Renal cortex interstitium (tissue), 11 donors: ENCODE measurements around the gene HYLS1. TPM values are rescaled to one million over a fixed set of nuclear protein-coding genes. Genes with fewer than 3 reads are reported as not detected.
"Not testable (repeated sequence)": the region's sequence is repeated elsewhere in the genome, so short reads cannot be mapped to it uniquely, and the experiment has no call there.

ENCODE experiments used
- DNase-seq, 11 donors: peaks; one replicate each; pipeline ENCODE4 v3.0.0-alpha.2; 2013; ENCODE audit warnings: low read depth in 9 of 11, low spot score in 4 of 11; ENCODE audit errors: extremely low read depth in 1 of 11
- polyA plus RNA-seq, 3 donors: library from polyadenylated mRNA; unstranded; fragments of 120-200 nt; gene quantifications; one replicate each; pipeline ENCODE4 v1.2.1, GENCODE V29; 2013; ENCODE audit not compliant: insufficient read length in 3 of 3

Gene HYLS1
- polyA plus RNA-seq, 3 donors = 10.8 to 12.6 (median 12.2) TPM

DNA sequence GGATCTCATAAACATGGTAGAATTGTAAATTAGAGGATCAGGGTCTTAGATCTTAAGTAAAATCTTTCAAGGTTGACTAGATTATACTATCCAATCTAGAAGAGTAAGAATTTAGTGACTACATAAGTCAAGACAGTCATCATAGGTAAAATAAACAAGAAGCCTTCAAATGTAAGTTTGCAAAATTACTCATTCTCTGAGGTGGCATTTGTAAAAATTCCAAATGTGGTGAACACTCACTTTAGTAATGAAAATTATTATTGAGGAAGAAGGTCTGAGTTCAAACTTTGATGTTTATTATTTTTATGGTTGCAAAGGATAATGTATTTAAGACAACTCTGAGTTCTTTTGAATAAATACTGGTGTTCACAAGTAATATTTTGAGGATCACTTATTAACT is 4.6 kb downstream of the HYLS1 start:
- DNase-seq = no peak

DNA sequence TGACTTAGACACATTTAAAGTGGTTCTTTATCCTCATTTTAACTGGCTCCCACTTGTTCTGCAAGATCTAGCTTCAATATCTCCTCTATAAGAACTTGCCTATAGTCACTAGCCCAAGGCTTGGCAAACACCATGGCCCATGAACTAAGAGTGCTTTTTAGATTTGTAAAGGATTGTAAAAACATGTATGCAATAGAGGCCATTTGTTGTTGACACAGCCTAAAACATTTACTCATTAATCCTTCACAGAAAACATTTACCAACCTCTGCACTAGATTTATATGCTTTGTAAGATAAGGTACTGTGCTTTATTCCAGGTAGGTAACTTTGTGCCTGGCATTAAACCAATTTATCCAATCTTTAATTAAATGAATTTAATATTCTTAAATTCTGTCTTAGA is 5.5 kb downstream of the HYLS1 start:
- DNase-seq = no peak

DNA sequence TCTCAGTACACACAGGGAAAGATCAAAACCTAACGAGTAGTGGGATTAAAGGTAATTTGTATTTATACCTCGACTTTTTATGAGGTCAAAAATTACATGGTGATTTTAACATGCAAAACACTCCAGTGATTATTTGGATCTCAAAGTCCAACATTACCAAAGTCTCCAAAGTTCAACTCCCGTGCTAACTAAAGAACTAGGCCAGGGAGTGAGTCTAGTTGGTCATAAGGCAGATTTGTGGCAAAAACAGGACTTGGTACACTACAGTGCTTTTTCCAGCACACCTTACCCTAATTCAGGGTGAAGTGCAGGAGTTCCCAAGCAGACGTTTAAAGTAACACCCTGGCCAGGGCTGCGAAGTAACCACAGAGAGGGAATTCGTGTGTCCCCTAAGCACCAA is 14.4 kb downstream of the HYLS1 start:
- no peak for DNase-seq

DNA sequence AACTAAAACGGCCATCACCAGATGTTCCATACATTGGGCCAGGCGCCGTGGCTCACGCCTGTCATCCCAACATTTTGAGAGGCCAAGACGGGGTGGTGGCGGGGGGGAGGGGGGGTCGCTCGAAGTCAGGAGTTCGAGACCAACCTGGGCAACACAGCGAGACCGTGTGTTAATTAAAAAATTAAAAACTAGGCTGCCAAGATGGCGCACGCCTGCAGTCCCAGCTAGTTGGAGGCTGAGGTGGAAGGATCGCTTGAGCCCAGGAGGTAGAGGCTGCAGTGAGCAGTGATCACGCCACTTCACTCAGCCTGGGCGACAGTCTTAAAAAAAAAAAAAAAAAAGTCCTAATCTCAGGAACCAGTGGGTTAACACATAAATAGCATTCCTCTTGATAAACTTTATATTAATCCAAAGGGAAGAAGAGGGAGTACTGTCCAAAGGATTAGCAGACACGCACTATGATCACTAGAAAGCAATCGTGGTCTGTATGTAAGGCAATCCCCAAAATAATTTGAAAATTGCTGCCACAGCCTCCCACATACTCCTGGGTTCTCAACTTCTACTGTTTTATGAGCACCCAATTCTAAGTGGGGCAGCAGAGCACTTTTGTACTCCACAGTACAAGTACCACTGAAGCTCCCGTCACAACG is 14.9 kb downstream of the HYLS1 start:
- peak in 1 of 11 donors; percentile 4 for DNase-seq

DNA sequence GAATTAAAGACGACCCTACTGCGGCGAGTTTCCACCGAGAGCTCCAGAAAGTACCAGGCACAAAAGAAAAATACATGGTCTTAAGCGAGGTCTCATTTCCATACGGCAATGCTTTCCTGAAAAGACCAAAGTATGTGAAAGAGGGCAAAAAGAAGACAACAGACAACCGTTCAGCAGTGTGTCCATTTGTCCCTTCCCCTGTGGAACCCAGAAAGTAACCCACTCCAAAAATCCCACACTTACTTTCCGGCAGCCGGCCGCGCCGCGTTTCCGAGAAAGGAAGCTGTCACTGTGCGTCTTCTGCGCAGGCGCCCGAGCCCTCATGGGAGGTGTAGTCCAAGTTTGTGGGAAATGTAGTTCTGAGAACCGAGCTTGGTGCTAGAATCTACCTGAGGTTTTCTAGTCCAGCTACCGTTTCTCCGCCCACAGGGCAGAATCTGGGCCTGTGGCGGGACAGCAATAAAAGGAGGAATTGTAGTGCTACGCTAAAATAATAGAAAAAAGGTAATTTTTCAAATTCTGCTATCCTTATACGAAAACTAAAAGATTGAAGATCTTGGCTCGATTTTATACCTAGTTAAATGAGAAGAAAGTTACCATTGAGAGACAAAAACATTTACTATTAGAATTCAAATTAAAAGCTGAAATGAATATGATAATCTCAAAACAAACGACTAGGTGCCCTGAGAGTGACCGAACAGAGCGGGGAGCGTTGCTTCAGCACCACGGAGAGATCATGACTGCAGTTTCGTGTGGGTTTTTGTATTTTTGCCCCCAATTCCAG is 15.7 kb downstream of the HYLS1 start, which contains the start of gene PUS3:
TSS of gene PUS3 (minus strand) at position 280 of the 784 bp plus-strand sequence. CDS start 6,922 bp downstream, outside the sequence.
- peak in 9 of 11 donors; percentile 74 to 91 (median 84) for DNase-seq

DNA sequence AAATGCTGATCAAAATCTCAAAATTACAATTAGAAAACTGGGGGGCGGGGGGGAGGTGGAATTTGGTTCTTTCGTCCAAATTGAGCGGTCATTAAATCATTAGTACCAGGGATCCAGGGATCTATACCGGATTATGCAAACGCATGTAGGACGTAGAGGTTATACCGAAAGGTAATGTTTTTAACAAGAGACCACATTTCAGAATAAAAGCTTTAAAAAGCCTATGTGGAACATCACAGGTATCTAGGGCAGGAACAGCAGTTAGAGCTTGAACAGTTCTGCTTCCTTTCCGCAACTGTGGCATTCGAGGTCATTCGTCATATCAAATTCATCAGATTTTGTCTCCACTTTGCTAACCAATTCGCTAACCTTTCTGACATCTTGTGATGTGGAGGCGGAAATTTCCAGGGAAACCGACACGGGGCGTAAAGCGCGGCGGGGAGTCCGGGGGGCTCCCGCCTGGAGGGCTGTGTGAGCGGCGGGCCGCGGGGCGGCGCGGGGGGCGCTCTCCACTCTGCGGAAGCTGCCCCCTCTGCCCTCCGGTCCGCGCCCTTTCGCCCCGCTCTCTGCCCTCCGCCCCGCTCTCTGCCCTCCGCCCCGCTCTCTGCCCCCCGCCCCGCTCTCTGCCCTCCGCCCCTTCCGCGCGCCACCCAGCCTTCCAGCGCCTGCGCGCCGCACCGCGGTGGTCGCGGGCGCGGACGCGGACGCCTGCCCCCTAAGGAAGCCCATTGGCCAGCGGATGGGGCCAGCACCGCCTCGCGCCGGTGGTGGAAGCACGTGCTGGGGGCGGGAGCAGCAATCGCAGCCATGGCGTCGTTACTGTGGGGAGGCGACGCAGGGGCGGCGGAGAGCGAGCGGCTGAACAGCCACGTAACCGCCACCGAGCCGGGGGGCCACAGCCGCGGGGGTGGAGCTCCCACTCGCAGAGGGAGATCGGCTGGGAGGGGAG is 16.5 kb downstream of the HYLS1 start, which contains the start of gene DDX25:
TSS of gene DDX25 (plus strand) at position 798 of the 949 bp plus-strand sequence. CDS start at position 808, 10 bp downstream.
- peak in 2 of 11 donors; percentile 54 for DNase-seq

DNA sequence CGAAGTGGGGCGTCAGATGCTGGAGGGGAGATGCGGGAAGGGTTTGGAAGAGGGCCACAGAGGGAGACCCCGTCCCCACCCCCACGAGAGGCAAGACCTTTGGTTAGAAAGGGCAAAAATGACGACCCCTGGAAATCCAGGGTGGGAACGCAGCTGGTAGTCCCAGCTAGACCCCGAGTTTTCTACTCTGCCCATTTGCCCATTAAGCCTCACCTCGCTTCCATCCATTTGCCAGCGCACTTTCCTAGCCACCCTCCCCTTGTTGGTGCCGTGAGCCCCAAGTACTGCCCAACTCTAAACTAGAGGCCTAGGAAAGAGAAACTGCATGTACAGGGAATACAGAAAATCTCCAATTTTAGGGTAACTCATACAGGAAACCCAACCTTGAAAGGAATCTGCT is 17.2 kb downstream of the HYLS1 start:
- no peak for DNase-seq

DNA sequence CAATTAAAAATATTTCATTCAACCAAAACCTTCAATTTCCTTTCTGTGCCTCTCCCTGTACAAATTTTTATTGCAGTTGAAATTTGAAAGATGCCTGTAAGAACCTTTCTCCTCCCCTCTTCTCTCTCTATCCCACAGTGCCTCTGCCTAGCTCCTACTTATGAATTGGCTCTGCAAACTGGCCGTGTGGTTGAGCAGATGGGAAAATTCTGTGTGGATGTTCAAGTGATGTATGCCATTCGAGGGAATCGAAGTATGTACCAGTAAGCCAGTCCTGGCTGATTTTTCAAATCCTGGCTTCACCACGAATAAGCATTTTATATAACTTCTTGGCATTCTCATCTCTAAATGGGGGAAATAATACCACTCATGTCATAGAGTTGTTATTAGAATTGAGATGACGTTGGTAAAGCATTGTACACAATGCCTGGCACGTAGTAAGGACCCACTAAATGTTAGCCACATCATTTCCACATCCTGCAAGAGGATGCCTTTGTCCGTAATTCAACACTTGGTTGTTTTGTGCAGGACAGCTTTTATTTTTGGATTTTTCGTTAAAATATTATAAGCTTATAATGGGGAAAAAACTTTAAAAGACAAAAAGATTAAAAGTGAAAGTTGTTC is 22.9 kb downstream of the HYLS1 start:
- no peak for DNase-seq

DNA sequence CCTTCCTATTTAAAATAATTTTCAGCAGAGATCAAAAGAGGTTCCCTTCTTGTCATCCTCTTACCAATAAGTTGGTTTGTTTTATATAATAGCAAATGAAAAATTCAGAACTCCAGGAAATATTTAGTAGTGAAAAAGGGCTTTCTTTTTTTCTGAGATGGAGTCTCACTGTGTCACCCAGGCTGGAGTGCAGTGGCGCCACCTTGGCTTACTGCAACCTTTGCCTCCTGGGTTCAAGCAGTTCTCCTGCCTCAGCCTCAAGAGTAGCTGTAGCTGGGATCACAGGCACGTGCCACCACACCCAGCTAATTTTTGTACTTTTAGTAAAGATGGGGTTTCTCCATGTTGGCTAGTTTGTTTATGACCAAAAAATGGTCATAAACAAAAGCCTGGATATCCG is 27.1 kb downstream of the HYLS1 start:
- DNase-seq = not testable (repeated sequence)

DNA sequence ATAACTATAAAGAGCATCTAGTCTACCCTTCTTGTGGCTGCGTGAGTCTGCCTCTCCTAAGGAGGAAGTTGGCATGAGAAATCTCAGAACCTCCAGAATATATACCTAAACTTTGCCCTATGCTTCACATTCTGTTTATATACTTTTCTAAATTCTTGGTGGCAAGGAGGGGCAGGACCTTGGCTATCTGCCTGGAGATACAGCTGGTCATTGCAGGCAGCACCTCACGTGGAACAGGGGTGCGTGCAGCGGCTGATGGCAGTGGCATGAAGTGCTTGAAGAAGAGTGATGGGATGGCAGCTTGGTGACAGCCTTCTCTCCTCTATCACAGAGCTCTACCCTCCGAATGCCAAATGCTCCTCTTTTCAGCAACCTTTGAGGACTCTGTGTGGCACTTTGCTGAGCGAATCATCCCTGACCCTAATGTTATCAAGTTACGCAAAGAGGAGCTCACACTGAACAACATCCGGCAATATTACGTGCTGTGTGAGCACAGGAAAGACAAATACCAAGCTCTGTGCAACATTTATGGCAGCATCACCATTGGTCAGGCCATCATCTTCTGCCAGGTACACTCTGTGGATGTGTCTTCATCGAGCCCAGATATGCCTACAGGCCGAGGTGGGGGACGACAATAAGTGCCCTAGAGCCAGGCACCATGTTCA is 29.3 kb downstream of the HYLS1 start:
- no peak for DNase-seq

DNA sequence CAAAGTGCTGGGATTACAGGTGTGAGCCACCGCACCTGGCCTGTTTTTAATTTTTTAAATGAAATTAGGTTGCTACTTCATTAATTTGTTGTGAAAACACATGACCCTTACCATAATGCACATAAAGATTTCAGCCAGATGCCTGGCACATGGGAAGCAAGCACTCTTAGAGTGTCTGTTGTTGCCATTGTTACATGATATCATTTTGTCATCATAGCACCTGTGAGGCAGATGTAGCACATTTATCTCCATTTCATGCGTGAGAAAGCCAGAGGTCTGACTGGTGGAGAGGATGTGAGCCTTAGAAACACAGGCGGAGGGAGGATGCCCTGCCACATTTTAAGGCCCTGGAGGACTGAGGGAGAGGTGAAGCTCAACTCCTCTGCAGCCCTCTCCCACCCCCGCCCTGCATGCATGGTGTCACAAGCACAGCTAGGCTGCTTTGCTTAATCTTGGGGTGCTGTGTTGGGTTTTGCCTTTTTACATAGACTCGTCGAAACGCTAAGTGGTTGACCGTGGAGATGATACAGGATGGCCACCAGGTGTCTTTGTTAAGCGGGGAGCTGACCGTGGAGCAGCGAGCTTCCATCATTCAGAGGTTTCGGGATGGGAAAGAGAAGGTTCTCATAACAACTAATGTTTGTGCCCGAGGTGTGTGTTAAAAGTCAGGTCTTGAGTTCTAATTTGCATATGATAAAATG is 30.8 kb downstream of the HYLS1 start:
- DNase-seq = no peak

DNA sequence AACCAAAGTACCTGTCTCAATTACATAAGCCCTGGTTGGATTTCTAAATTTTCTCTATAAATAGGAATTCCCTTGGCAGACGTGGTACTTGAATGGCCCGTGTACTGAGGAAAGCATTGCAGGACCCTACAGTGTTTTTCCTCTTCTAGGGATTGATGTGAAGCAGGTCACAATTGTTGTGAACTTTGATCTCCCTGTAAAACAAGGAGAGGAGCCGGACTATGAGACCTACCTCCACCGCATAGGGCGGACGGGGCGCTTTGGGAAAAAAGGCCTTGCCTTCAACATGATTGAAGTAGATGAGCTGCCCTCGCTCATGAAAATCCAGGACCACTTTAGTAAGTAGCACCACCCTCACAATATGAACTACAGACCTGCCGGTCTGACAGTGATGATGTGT is 33.6 kb downstream of the HYLS1 start:
- no peak for DNase-seq

DNA sequence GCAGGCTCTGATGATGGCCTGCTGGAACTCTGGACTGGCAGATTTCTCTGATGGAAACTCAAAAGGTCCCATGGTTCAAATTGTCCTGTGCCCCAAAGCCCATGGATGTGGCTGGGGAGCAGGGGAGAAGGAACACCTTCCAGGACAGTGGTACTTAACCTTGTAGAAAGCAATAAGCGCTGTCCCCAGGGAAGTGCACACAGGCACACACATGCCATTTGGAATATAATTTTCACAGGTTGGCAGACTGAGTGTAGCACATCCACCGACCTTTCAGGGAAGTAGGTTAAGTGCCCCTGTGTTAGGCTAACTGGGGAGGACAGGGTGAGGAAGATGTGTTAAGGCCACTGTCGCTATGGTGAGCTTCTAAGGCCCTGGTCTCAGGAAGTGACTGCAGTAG is 34.7 kb downstream of the HYLS1 start:
- no peak for DNase-seq

DNA sequence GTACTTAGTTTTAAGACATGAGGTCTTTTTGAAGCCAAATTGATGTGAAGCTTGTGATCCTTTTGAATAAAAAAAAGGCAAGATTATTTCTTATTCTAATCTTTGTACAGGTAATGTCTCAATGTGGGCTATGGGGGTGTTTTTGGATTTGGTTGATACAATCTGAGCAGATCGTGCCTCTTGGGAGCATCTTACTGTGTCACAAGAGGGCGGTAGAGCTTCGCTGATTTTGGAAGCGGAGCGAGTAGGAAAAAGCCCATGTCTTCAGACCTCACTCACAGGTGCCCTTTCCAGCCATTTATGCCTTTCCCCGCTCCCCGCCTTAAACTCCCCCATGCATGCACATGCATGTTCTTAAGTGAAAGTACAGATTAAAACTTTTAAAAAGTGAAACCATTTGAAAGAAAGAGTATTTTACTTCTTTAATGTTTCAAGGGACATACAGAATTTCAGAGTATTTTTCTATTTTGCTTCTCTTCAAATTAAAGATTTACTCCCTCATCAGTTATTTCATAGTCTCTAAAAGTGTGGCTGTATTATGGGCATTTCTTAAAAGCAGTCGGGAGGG is 35.6 kb downstream of the HYLS1 start:
- peak in 8 of 11 donors; percentile 50 to 74 (median 62) for DNase-seq

DNA sequence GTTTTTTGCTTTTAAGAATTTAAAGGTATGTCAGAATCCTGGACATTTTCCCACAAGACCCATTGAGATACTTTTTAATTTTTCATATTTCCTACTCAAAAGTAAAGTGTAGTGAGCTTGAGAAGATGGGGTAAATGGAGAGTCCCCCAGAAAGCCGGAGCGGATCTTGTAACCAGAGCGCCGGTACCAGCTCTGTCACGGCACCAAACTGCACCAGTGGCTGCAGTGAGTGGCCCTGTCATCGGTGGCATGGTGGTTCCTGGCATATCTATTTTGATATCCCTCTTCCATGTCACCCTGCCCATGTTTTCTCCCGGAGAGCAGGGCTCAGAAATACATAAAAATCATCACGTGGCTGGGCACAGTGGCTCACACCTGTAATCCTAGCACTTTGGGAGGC is 36.2 kb downstream of the HYLS1 start:
- DNase-seq = no peak

DNA sequence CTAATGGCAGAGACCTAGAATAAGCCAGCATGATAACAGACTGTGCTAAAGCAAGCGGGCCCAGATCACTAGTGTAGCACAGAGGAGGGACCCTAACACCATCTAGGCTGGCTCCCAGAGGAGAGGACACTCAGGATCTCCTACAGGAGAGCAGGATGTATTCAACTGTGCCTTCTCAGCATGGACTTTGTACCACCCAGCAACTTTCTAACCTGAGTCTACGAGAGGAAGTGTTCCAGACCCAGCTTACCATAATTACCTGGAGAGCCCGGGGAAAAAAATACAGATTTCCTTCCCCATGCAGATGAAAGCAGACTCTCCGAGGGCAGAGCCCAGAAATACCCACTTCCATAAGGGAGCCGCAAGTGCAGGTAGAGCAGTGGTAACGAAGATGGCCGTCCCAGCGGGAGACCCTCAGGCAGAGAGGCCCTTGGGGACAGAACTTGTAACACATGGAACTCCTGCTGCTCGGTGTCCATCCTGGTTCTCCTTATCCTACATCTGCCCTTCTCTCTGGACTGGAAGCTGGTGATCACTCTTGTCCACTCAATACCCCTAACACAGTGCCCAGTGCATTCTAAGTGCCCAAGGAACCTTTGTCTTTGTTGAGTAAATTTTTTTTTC is 37.0 kb downstream of the HYLS1 start:
- no peak for DNase-seq

DNA sequence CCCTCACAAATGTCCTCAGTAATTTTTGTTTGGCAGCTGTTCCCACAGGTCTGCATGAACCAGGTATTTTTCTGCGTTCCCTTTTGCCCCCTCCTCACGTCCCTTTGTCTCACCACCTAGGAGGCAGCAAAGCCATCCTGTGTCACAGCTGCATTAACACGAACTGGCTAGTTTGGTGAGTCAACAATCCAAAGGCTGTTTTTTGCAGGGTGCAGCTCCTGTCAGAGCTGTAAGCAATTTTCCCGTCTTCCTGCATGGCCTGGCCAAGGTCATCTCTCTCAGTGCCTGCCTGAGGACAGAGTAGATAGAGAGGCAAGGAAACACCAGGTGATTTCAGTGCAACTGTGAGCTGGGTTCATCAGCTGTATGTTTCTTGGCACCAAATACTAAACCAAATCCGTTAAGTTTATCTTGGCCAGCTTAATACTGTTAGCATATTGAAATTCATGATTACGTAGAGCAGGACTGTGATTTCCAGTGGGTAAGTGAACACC is 37.8 kb downstream of the HYLS1 start:
- DNase-seq = no peak
